Heart right ventricle (tissue), 16 donors: ENCODE data around the gene CNTFR. TPM values are rescaled to one million over a fixed set of nuclear protein-coding genes. Genes with fewer than 3 reads are reported as not detected.

ENCODE experiments used
- ATAC-seq, 8 donors: fragments of 200-7000 bp; cut with Tn5 transposase; one replicate each; pipeline ENCODE4 v1.9.1; 2020; ENCODE audit warnings: mild to moderate bottlenecking in 8 of 8, moderate library complexity in 8 of 8, moderate number of reproducible peaks in 1 of 8
- DNase-seq, 2 donors: peaks; one replicate each; pipeline ENCODE4 v3.0.0-alpha.2; 2020
- H3K27ac ChIP-seq, 10 donors: fragments of 200-600 bp; sonication (generic) in 2 of 10; one replicate each; pipeline versions ENCODE4 v1.5.0 to v1.8.0; 2020 to 2022; ENCODE audit warnings: mild to moderate bottlenecking in 3 of 10
- H3K27me3 ChIP-seq, 7 donors: fragments of 200-600 bp; one replicate each; pipeline ENCODE4 v1.8.0; 2021 to 2022; ENCODE audit warnings: mild to moderate bottlenecking in 2 of 7
- H3K36me3 ChIP-seq, 9 donors: fragments of 200-600 bp; sonication (generic) in 1 of 9; one replicate each; pipeline versions ENCODE4 v1.5.0 to v1.8.0; 2020 to 2022; ENCODE audit warnings: mild to moderate bottlenecking in 2 of 9
- H3K4me1 ChIP-seq, 9 donors: fragments of 200-600 bp; sonication (generic) in 1 of 9; one replicate each; pipeline versions ENCODE4 v1.5.0 to v1.8.0; 2020 to 2022; ENCODE audit warnings: mild to moderate bottlenecking in 4 of 9
- H3K4me3 ChIP-seq, 10 donors: fragments of 200-600 bp; sonication (generic) in 2 of 10; one replicate each; pipeline versions ENCODE4 v1.5.0 to v1.8.0; 2020 to 2022; ENCODE audit warnings: mild to moderate bottlenecking in 7 of 10, moderate library complexity in 2 of 10
- H3K9me3 ChIP-seq, 11 donors: fragments of 200-600 bp in 10 of 11; sonication (generic) in 2 of 11; one replicate each; pipeline versions ENCODE4 v1.5.0 to v1.8.0; 2013 to 2022; ENCODE audit warnings: mild to moderate bottlenecking in 2 of 11, control low read depth in 1 of 11, moderate library complexity in 1 of 11
- CTCF ChIP-seq, 9 donors: fragments of 200-600 bp; sonication (generic) in 2 of 9; IDR thresholded peaks; one replicate each; pipeline versions ENCODE4 v1.5.0 to v1.8.0; 2021 to 2022; ENCODE audit warnings: antibody characterized with exemption in 9 of 9, mild to moderate bottlenecking in 5 of 9, moderate library complexity in 1 of 9
- WGBS, 2 donors: extraction: QIAGEN DNeasy Blood & Tissue Kit; methylation state at CpG; one replicate each; pipeline ENCODE4 v1.1.7; 2013; ENCODE audit warnings: inconsistent platforms in 1 of 2; 5-methylcytosine and 5-hydroxymethylcytosine counted together
- intact Hi-C, 10 donors: fragments of 100-400 bp; cut with DNase I; formaldehyde crosslinking; loops; one replicate each; pipeline versions ENCODE4 v1.11.1 to v1.14.2; 2022
- polyA plus RNA-seq, 2 donors: library from polyadenylated mRNA; stranded (reverse); fragments of 200-250 nt; gene quantifications; one replicate each; pipeline ENCODE4 v1.2.3, GENCODE V29; 2013
- total RNA-seq, 10 donors: library from RNA; stranded (reverse); fragmentation: NEBNext Ultra II Directional in 3 of 10; extraction: Animal tissue kit (Norgen Biotek cat#: 25700) in 3 of 10; gene quantifications; one replicate each; pipeline versions ENCODE4 v1.2.1 to v1.2.4, GENCODE V29; 2021 to 2023
- donor health status: Arrhythmogenic right ventricular cardiomyopathy.
- donor health status: ischemic (EF 13 %, LVEDD 7.1; RV severe dilation, severe dysfunction).
- donor health status: healthy with polysubstance abuse.
- donor health status: DM: no; HTN: yes; CAD: no.
- donor health status: DM: no; HTN: no; CAD: no.
- donor health status: ischemic (EF 25% LVEDD 6.9; RV normal size, moderate dysfunction).
- donor health status: ischemic (EF 25% LVEDD 5.7; RV mildly dilated, moderate dysfunction).
- donor health status: healthy.
- donor health status: DM: yes; HTN: yes; CAD: no.
- donor health status: Ischemic cardiomyopathy.
- donor health status: ischemic (EF 35%, LVEDD 5.7; RV mildly dilated, moderate dysfunction).
- donor health status: nonischemic (EF 11% LVEDD 7.7; RV severe dilation, severe dysfunction).
- donor health status: DM: yes; HTN: yes; CAD: no.
- donor health status: PGD.
- donor health status: ischemic (EF 29% LVEDD 5.4; RV normal size, mild dysfunction).
- donor health status: nonischemic (EF 23%, LVEDD 6.1; RV moderate dilation, normal function).

Gene CNTFR
- total and polyA plus RNA-seq, 12 donors = 0.76 to 6.2 (median 2.9) TPM

- intact Hi-C loops = loop anchor here in 8 of 10 donors (2.0 to 10.0 kb wide), 7 partner anchors 100 to 270 kb away; no protein-coding TSS in a partner anchor
- no peaks in the 10 kb centered on the region for H3K27me3 ChIP-seq
- no peak for ATAC-seq
- WGBS, 2 donors = 77 to 78% methylated on average over 6 of the region's 6 CpGs
- no peaks in the 10 kb centered on the region for H3K36me3 ChIP-seq
- no peak for DNase-seq
- H3K27ac ChIP-seq = no peak overlapping the region
- no peaks in the 10 kb centered on the region for H3K9me3 ChIP-seq
- H3K4me1 ChIP-seq = no peaks in the 10 kb centered on the region
- TF ChIP-seq CTCF (IDR thresholded peaks at IDR 0.05) = no peak
- H3K4me3 ChIP-seq = no peak overlapping the region
These were observed 12.5 kb upstream of the CNTFR start for GRCh38 chr9:34601937-34602573.

GRCh38 chr9:34600908-34601307, 11.4 kb upstream of the CNTFR start:
- no peak overlapping the region for H3K4me3 ChIP-seq
- no peaks in the 10 kb centered on the region for H3K9me3 ChIP-seq
- no peaks in the 10 kb centered on the region for H3K27me3 ChIP-seq
- no peak for ATAC-seq
- H3K27ac ChIP-seq = no peak overlapping the region
- 41 to 52% methylated on average over 1 of the region's 1 CpG for WGBS, 2 donors
- intact Hi-C loops = loop anchor here in 7 of 10 donors (5.0 to 10.0 kb wide), 6 partner anchors 99 to 269 kb away; no protein-coding TSS in a partner anchor
- H3K36me3 ChIP-seq = no peaks in the 10 kb centered on the region
- no peak for DNase-seq
- no peaks in the 10 kb centered on the region for H3K4me1 ChIP-seq
- no peak for TF ChIP-seq CTCF (IDR thresholded peaks at IDR 0.05)

GRCh38 chr9:34599546-34599945, 10.0 kb upstream of the CNTFR start:
- no peak for DNase-seq

GRCh38 chr9:34594177-34594576, 4.7 kb upstream of the CNTFR start:
- peak in 1 of 8 donors; percentile 8 for ATAC-seq
- Histone ChIP-seq H3K9me3 (no peaks in the 10 kb centered on the region), H3K27ac (peak overlapping the region in 2 of 10 donors; percentile 41 to 66)

More at GRCh38 chr9:34599546-34599945, 10.0 kb upstream of the CNTFR start:
- H3K4me1 ChIP-seq = no peaks in the 10 kb centered on the region
- 7 to 27% methylated on average over 1 of the region's 1 CpG for WGBS, 2 donors
- ATAC-seq = no peak
- no peak overlapping the region for H3K27ac ChIP-seq
- no peak for TF ChIP-seq CTCF (IDR thresholded peaks at IDR 0.05)
- intact Hi-C loops = loop anchor here in 6 of 10 donors (10.0 kb wide), 5 partner anchors 155 to 345 kb away; no protein-coding TSS in a partner anchor
- H3K36me3 ChIP-seq = no peaks in the 10 kb centered on the region
- H3K9me3 ChIP-seq = no peaks in the 10 kb centered on the region
- H3K4me3 ChIP-seq = no peak overlapping the region
- peaks cover 0 to 5% (median 0%) of the 10 kb centered on the region in 7 donors for H3K27me3 ChIP-seq

More at GRCh38 chr9:34594177-34594576, 4.7 kb upstream of the CNTFR start:
- intact Hi-C loops = loop anchor here in 8 of 10 donors (5.0 to 10.0 kb wide), 9 partner anchors 47 to 339 kb away; no protein-coding TSS in a partner anchor
- WGBS, 2 donors = 51 to 68% methylated on average over 9 of the region's 9 CpGs
- no peak for TF ChIP-seq CTCF (IDR thresholded peaks at IDR 0.05)
- peak in 1 of 2 donors; percentile 38 for DNase-seq
- Histone ChIP-seq H3K4me3 (no peak overlapping the region), H3K27me3 (peaks cover 0 to 58% (median 29%) of the 10 kb centered on the region in 7 donors), H3K4me1 (peaks cover 16 to 44% (median 36%) of the 10 kb centered on the region in 9 donors), H3K36me3 (no peaks in the 10 kb centered on the region)
